ENCODE results near the gene OBSCN.

The OBSCN gene

GRCh38 chr1:228417483-228418203, 209.8 kb downstream of the OBSCN start:
- DNase-seq (ENCODE audit: low read depth) = no peak

- no peak for DNase-seq (ENCODE audit: low read depth)
These were observed 213.4 kb downstream of the OBSCN start for GRCh38 chr1:228420968-228421826.

GRCh38 chr1:228423404-228424053, 215.7 kb downstream of the OBSCN start:
- DNase-seq (ENCODE audit: low read depth) = no peak

- no peak for DNase-seq (ENCODE audit: low read depth)
These were observed 217.1 kb downstream of the OBSCN start for GRCh38 chr1:228424685-228425660.

GRCh38 chr1:228426518-228427175, 218.8 kb downstream of the OBSCN start:
- no peak for DNase-seq (ENCODE audit: low read depth)

- DNase-seq (ENCODE audit: low read depth) = no peak
These were observed 220.6 kb downstream of the OBSCN start for GRCh38 chr1:228428412-228428811.
